Chondrocyte (in vitro differentiated cells): ENCODE data around the gene HCAR2. TPM values are rescaled to one million over a fixed set of nuclear protein-coding genes. Genes with fewer than 3 reads are reported as not detected.

Experiments used
- DNase-seq: peaks from one replicate; pipeline ENCODE4 v3.0.0; 2021; ENCODE audit warnings: mixed read lengths, low spot score
- H3K27ac Mint-ChIP-seq: one replicate; pipeline ENCODE4 v1.8.0; 2021; ENCODE audit warnings: mild to moderate bottlenecking, moderate library complexity, mixed read lengths; ENCODE audit not compliant: unreplicated experiment
- H3K27me3 Mint-ChIP-seq: 2 replicates; pipeline ENCODE4 v1.8.0; 2021; ENCODE audit warnings: low read depth, mixed read lengths
- H3K36me3 Mint-ChIP-seq: 2 replicates; pipeline ENCODE4 v1.8.0; 2021; ENCODE audit warnings: low read depth, mixed read lengths
- H3K4me1 Mint-ChIP-seq: 2 replicates; pipeline ENCODE4 v1.8.0; 2021; ENCODE audit warnings: low read depth, mild to moderate bottlenecking, mixed read lengths
- H3K4me3 Mint-ChIP-seq: one replicate; pipeline ENCODE4 v1.8.0; 2021; ENCODE audit warnings: mild to moderate bottlenecking, moderate library complexity, mixed read lengths; ENCODE audit not compliant: unreplicated experiment
- H3K9me3 Mint-ChIP-seq: 2 replicates; pipeline ENCODE4 v1.8.0; 2021; ENCODE audit warnings: low read depth, mixed read lengths
- CTCF ChIP-seq: fragments of 200-600 bp; sonication (generic); IDR thresholded peaks from 2 replicates; pipeline ENCODE4 v1.5.0; 2021; ENCODE audit warnings: antibody characterized with exemption, mild to moderate bottlenecking, moderate library complexity
- total RNA-seq: library from RNA; stranded (reverse); gene quantifications from 3 replicates; pipeline ENCODE4 v1.2.1, GENCODE V29; 2021

The HCAR2 gene
- total RNA-seq, 1 donor from 2014 or later = not detected

- peaks cover 18% of the 10 kb centered on the region for H3K4me1 Mint-ChIP-seq
- TF ChIP-seq CTCF = peak; percentile 43
- no peak within 1 kb of the TSS for H3K27ac Mint-ChIP-seq
- DNase-seq = no peak
- H3K36me3 Mint-ChIP-seq = no peaks in the 10 kb centered on the region
- no peak within 1 kb of the TSS for H3K4me3 Mint-ChIP-seq
- H3K9me3 Mint-ChIP-seq = no peaks in the 10 kb centered on the region
- peaks cover 2% of the 10 kb centered on the region for H3K27me3 Mint-ChIP-seq
Measured at GRCh38 chr12:122730215-122731014, 27.3 kb upstream of the HCAR2 start, which contains the start of gene HCAR1. HCAR1 (minus strand) TSS chr12:122730844; CDS start chr12:122730339, 505 bp downstream.

GRCh38 chr12:122729583-122730214, 26.5 kb upstream of the HCAR2 start:
- Mint-ChIP-seq H3K4me3 (no peak overlapping the region), H3K36me3 (no peaks in the 10 kb centered on the region), H3K27me3 (peaks cover 2% of the 10 kb centered on the region), H3K9me3 (no peaks in the 10 kb centered on the region), H3K4me1 (peaks cover 18% of the 10 kb centered on the region), H3K27ac (no peak overlapping the region)
- no peak for TF ChIP-seq CTCF
- no peak for DNase-seq

- Mint-ChIP-seq H3K27ac (no peak overlapping the region), H3K27me3 (no peaks in the 10 kb centered on the region), H3K36me3 (no peaks in the 10 kb centered on the region), H3K4me1 (peaks cover 21% of the 10 kb centered on the region), H3K9me3 (no peaks in the 10 kb centered on the region), H3K4me3 (no peak overlapping the region)
- no peak for DNase-seq
- no peak for TF ChIP-seq CTCF
Measured at GRCh38 chr12:122726080-122726558, 23.0 kb upstream of the HCAR2 start.

GRCh38 chr12:122725452-122726079, 22.4 kb upstream of the HCAR2 start:
- no peak for TF ChIP-seq CTCF
- no peak overlapping the region for H3K27ac Mint-ChIP-seq
- no peaks in the 10 kb centered on the region for H3K27me3 Mint-ChIP-seq
- no peak overlapping the region for H3K4me3 Mint-ChIP-seq
- H3K9me3 Mint-ChIP-seq = no peaks in the 10 kb centered on the region
- no peaks in the 10 kb centered on the region for H3K36me3 Mint-ChIP-seq
- no peak for DNase-seq
- H3K4me1 Mint-ChIP-seq = peaks cover 19% of the 10 kb centered on the region

GRCh38 chr12:122724641-122725243, 21.6 kb upstream of the HCAR2 start:
- no peak for DNase-seq
- no peak overlapping the region for H3K27ac Mint-ChIP-seq
- H3K4me3 Mint-ChIP-seq = no peak overlapping the region
- no peak for TF ChIP-seq CTCF
- no peaks in the 10 kb centered on the region for H3K27me3 Mint-ChIP-seq
- no peaks in the 10 kb centered on the region for H3K9me3 Mint-ChIP-seq
- peaks cover 16% of the 10 kb centered on the region for H3K4me1 Mint-ChIP-seq
- no peaks in the 10 kb centered on the region for H3K36me3 Mint-ChIP-seq
